NCI-H146 treated with DMSO at 0.1 percent for 48 hours (cell line): ENCODE measurements around the gene DDX6.
A peak's percentile ranks its signal among the peaks of the same experiment; 100 is the strongest.
"Not testable (repeated sequence)": the region's sequence is repeated elsewhere in the genome, so short reads cannot be mapped to it uniquely, and the experiment has no call there.

ENCODE experiments used
- DNase-seq: peaks from one replicate; lab custom pipeline; 2025; ENCODE audit not compliant: unreplicated experiment; lab: John Stamatoyannopoulos, UW

DDX6 gene

GRCh38 chr11:118791961-118792569 is 1.1 kb upstream of the DDX6 start:
- DNase-seq: no peak

DNA sequence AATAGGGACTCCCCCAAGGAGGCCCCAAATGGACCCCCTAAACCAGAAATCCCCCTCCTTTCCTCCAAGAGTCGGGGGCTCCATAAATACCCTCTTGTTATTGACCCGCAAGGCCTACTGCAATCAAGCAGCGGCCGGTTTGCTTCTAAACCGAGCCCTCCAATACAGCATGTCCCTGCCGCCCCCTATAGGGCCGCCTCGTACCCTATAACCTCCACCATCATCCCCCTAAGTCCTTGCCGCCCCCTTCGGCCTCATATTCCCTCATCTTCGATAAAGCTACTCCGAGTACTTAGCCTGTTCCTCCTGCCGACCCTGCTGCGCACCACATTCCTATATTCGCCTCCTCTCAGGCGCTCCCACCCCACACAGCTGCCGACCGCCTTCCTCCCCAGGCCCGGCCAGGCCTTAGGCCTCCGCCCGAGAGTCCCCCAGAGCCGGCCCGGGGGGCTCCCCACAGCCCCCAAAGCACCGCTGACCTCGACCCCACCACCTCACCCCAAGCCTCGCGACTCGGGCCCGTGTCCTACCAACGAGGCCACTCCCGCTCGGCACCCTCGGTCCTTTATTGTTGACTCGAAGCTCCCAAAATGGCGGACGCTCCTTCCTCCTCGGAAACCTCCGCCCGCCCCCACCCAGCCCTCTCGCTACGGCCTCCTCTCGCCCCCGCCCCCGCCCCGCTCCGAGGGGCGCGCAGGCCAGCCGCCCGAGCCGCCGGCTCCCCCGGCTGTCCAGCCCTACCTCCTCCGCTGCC is 430 bp downstream of the DDX6 start:
- DNase-seq: peak; percentile 67

GRCh38 chr11:118789501-118790356 is 1.2 kb downstream of the DDX6 start:
- DNase-seq: peak; percentile 32

GRCh38 chr11:118786657-118787056 is 4.3 kb downstream of the DDX6 start:
- no peak for DNase-seq

DNA sequence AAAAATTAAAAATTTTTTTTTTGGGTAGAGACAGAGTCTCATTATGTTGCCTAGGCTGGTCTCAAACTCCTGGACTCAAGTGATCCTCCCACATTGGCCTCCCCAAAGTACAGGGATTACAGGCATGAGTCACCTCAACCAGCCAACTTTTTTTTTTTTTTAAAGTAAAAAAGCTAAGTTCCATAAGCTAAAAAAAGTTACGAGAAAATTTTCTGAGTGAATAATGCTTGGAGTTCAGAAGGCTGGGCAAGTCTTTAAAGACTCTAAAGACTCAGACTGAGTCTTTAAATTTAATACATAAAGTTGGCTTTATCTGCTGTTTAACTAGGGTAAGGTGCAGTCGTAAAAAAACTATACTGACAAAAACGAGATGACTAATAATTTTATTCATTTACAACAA is 5.6 kb downstream of the DDX6 start:
- DNase-seq: no peak

DNA sequence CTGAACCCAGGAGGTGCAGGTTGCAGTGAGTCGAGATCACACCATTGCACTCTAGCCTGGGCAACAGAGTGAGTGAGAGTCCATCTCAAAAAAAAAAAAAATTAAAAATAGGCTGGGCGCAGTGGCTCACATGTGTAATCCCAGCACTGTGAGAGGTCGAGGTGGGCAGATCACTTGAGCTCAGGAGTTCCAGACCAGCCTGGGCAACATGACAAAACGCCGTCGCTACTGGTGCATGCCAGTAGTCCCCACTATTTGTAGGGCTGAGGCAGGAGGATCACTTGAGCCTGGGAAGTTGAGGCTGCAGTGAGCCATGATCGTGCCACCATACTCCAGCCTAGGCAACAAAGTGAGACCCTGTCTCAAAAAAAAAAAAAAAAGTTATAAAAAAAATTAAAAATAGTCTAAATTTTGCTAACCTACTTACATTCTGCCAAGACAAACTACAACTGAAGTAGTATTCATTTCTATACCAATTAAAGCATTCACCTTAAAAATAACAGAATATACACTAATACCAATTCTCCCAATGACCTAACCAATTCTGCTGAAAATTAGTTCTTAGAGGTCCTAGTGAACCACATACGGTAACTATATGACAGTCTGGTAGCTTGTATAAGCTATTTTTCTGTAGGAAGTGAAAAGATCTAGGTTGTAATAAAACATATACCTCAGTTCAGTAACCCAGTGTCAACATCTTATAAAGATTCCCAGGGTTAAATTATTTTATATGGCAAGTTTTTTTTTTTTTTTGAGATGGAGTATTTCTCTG is 7.1 kb downstream of the DDX6 start:
- no peak for DNase-seq

GRCh38 chr11:118783324-118783723 is 7.6 kb downstream of the DDX6 start:
- DNase-seq: not testable (repeated sequence)

DNA sequence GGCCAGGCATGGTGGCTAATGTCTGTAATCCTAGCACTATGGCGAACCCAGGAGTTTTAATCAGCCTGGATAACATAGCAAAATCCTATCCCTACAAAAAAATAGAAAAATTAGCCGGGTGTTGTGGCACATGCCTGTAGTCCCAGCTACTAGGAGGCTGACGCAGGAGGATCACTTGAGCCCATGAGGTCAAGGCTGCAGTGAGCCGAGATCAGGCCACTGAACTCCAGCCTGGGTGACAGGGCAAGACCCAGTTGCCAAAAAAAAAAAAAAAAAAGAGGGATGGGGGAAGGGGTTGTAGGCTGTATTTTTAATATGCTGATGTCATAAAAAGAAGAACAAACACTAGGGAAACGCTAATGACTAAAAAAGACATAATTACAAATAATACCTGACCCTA is 12.1 kb downstream of the DDX6 start:
- no peak for DNase-seq

DNA sequence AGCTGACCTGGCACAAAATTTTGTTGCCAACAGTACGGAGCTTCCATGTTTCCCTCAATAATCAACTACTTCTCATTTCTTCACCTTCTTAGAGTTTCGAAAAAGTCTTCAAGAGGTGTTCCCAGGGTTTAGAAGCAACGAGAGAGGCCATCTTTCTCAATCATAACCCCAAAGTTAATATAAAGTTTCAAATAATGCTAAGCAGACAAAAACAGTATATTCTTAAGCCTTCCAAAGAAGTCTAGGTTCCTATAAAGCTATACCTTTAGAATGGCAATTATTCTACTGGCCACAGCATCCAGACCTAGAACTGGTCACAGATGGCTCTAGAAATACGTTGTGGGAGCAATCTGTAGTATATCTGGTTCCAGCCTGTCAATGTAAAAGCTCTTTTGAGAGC is 16.9 kb downstream of the DDX6 start:
- no peak for DNase-seq

GRCh38 chr11:118771547-118772288 is 19.2 kb downstream of the DDX6 start:
- DNase-seq: no peak

DNA sequence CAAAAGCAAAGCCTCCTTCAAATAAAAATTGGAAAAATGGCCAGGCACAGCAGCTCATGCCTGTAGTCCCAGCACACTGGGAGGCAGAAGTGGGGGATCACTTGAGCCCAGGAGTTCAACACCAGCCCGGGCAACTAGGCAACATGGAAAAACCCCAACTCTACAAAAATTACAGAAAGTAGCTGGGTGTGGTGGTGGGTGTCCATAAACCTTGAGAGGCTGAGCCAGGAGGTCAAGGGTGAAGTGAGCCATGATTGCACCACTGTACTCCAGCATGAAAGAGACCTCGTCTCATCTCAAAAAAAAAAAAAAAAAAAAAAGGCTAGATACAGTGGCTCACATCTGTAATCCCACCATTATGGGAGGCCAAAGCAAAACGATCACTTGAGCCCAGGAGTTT is 22.3 kb downstream of the DDX6 start:
- no peak for DNase-seq

- no peak for DNase-seq
Observed at GRCh38 chr11:118766035-118766434, 24.9 kb downstream of the DDX6 start.

- not testable (repeated sequence) for DNase-seq
Observed at GRCh38 chr11:118765095-118765691, 25.8 kb downstream of the DDX6 start.

GRCh38 chr11:118763041-118763440 is 27.9 kb downstream of the DDX6 start:
- DNase-seq: no peak

DNA sequence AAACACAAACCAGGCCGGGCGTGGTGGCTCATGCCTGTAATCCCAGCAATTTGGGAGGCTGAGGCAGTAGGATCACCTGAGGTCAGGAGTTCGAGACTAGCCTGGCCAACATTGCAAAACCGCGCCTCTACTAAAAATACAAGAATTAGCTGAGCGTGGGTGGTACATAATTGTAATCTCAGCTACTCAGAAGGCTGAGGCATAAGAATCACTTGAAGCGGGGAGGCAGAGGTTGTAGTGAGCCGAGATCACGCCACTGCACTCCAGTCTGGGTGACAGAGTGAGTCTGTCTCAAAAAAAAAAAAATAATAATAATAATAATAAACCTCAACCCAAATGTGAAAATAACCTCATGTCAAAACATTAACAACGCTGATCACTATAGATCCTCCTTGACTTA is 29.0 kb downstream of the DDX6 start:
- DNase-seq: not testable (repeated sequence)

GRCh38 chr11:118757876-118758399 is 33.0 kb downstream of the DDX6 start:
- no peak for DNase-seq

DNA sequence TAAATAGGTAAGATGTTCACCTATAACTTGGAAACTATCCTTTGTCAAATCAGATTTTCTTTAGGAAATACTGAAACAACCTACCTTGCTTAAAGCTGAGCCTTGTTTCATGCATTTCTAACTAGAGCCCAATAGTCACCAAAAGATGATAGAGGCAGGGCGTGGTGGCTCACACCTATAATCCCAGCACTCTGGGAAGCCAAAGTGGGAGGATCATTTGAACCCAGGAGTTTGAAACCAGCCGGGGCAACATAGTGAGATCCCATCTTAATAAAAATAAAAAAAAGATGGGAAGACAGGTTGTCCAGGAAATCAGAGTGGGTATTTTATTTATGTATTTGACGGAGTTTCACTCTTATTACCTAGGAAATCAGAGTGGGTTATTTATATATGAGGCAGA is 38.3 kb downstream of the DDX6 start:
- no peak for DNase-seq

DNA sequence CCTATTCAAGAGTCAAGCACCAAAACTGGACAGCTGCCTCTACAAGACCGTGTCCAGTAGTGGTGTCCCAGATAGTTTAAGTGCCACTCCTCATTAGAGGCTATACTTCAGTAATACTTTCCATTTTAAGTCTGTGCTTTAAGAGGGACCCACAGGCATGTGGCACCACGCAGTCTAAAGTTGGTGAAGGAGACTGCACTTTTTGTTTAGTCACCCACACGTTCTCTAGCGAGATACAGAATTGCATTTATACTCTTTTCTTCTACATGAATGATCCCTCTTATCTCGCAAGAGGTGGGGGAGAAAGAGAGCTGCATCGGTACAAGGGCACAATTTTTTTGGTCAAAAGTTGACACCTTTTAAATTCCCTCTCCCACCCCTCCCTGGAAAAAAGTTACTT is 41.5 kb downstream of the DDX6 start:
- no peak for DNase-seq

GRCh38 chr11:118748056-118748455 is 42.9 kb downstream of the DDX6 start:
- no peak for DNase-seq
